Kidney (tissue), 14 donors: Measurements from ENCODE around the gene IFIH1. TPM values are rescaled to one million over a fixed set of nuclear protein-coding genes. Genes with fewer than 3 reads are reported as not detected.

Experiments used
- DNase-seq, 5 donors: peaks; one replicate each; pipeline ENCODE4 v3.0.0-alpha.2; 2013 to 2020
- FAIRE-seq: peaks from 2 replicates; lab custom pipeline; 2012; peaks lifted over from hg19 to GRCh38; lab: Jason Lieb, UNC
- H3K27ac ChIP-seq, 2 donors: one replicate each; pipeline ENCODE4 v1.7.0; 2013; ENCODE audit warnings: low read depth in 2 of 2, low read length in 2 of 2, inconsistent platforms in 1 of 2
- H3K27me3 ChIP-seq: one replicate; pipeline ENCODE4 v1.7.1; 2013; ENCODE audit warnings: low read length, inconsistent platforms; ENCODE audit not compliant: control insufficient read depth, insufficient read depth
- H3K36me3 ChIP-seq, 3 donors: one replicate each; pipeline versions ENCODE4 v1.7.0 to v1.7.1; 2013; ENCODE audit warnings: low read length in 3 of 3, control low read depth in 1 of 3, inconsistent platforms in 1 of 3; ENCODE audit not compliant: insufficient read depth in 3 of 3, control insufficient read depth in 2 of 3
- H3K4me1 ChIP-seq, 3 donors: one replicate each; pipeline versions ENCODE4 v1.7.0 to v1.7.1; 2013; ENCODE audit warnings: low read length in 3 of 3, inconsistent platforms in 1 of 3, low read depth in 1 of 3; ENCODE audit not compliant: control insufficient read depth in 2 of 3, insufficient read depth in 2 of 3
- H3K4me3 ChIP-seq, 3 donors: one replicate each; pipeline versions ENCODE4 v1.7.0 to v1.8.1; 2013; ENCODE audit warnings: low read length in 3 of 3, control low read depth in 1 of 3, inconsistent platforms in 1 of 3
- H3K9ac ChIP-seq, 3 donors: one replicate each; pipeline versions ENCODE4 v1.7.0 to v1.7.1; 2013; ENCODE audit warnings: low read length in 3 of 3, control low read depth in 1 of 3, inconsistent platforms in 1 of 3
- H3K9me3 ChIP-seq, 3 donors: one replicate each; pipeline versions ENCODE4 v1.7.0 to v1.7.1; 2013; ENCODE audit warnings: low read length in 3 of 3, control low read depth in 1 of 3, inconsistent platforms in 1 of 3; ENCODE audit not compliant: control insufficient read depth in 2 of 3, insufficient read depth in 1 of 3
- CTCF ChIP-seq: IDR thresholded peaks from 3 replicates; pipeline ENCODE4 v1.5.1; 2012; ENCODE audit warnings: mild to moderate bottlenecking, moderate library complexity, borderline replicate concordance; ENCODE audit not compliant: insufficient read depth; ENCODE audit errors: extremely low read depth
- intact Hi-C: fragments of 100-400 bp; cut with DNase I; formaldehyde crosslinking; loops from one replicate; pipeline ENCODE4 v1.11.1; 2022
- polyA plus RNA-seq: library from polyadenylated mRNA; stranded (reverse); fragments of 350-450 nt; fragmentation: Illumina TruSeq; extraction: RNeasy Lipid Tissue Mini Kit (QIAGEN cat#74804); gene quantifications from one replicate; pipeline ENCODE4 v1.2.3, GENCODE V29; 2014; ENCODE audit warnings: low read depth, low replicate concordance; ENCODE audit not compliant: insufficient read depth
- total RNA-seq: library from RNA; stranded (reverse); fragmentation: NEBNext Ultra II Directional; extraction: Animal tissue kit (Norgen Biotek cat#: 25700); gene quantifications from one replicate; pipeline ENCODE4 v1.2.1, GENCODE V29; 2021
- donor health status: control.
- donor health status: control.
- donor health status: control.
- donor health status: control.
- donor health status: control.
- donor health status: DM: yes; HTN: yes; CAD: no.
- donor health status: Normal renal cell carcinoma (clear cell type).

IFIH1 gene
- total and polyA plus RNA-seq, 2 donors from 2014 or later = 11.3 to 21.6 TPM

GRCh38 chr2:162242586-162243280 lies 75.8 kb downstream of the IFIH1 start:
- H3K4me1 ChIP-seq = no peaks in the 10 kb centered on the region
- peak overlapping the region in 1 of 3 donors; percentile 47 for H3K4me3 ChIP-seq
- H3K36me3 ChIP-seq = no peaks in the 10 kb centered on the region
- FAIRE-seq (no peak), DNase-seq (peak in 1 of 5 donors; percentile 9)
- no peak overlapping the region for H3K27ac ChIP-seq
- intact Hi-C loops = no loop called here
- no peak for TF ChIP-seq CTCF
- H3K9me3 ChIP-seq = no peaks in the 10 kb centered on the region
- H3K27me3 ChIP-seq = no peaks in the 10 kb centered on the region
- peak overlapping the region in 1 of 3 donors; percentile 43 for H3K9ac ChIP-seq

GRCh38 chr2:162241571-162241970 lies 76.9 kb downstream of the IFIH1 start:
- no peak overlapping the region for H3K27ac ChIP-seq
- no peak overlapping the region for H3K4me3 ChIP-seq
- intact Hi-C loops = no loop called here
- no peaks in the 10 kb centered on the region for H3K4me1 ChIP-seq
- no peaks in the 10 kb centered on the region for H3K9me3 ChIP-seq
- no peaks in the 10 kb centered on the region for H3K36me3 ChIP-seq
- H3K9ac ChIP-seq = no peak overlapping the region
- TF ChIP-seq CTCF = no peak
- FAIRE-seq = no peak
- H3K27me3 ChIP-seq = no peaks in the 10 kb centered on the region
- DNase-seq = no peak

GRCh38 chr2:162234620-162235462 lies 83.6 kb downstream of the IFIH1 start:
- no peak for FAIRE-seq
- no peak overlapping the region for H3K9ac ChIP-seq
- no peaks in the 10 kb centered on the region for H3K36me3 ChIP-seq
- TF ChIP-seq CTCF = no peak
- H3K4me1 ChIP-seq = no peaks in the 10 kb centered on the region
- no peak overlapping the region for H3K27ac ChIP-seq
- intact Hi-C loops = no loop called here
- no peak overlapping the region for H3K4me3 ChIP-seq
- no peaks in the 10 kb centered on the region for H3K27me3 ChIP-seq
- H3K9me3 ChIP-seq = no peaks in the 10 kb centered on the region
- DNase-seq = peak in 1 of 5 donors; percentile 70
